Panc1 (cell line): ENCODE measurements around the gene SKIC8.
A peak's percentile ranks its signal among the peaks of the same experiment; 100 is the strongest.

ENCODE experiments used
- CTCF ChIP-seq: fragments of 450-650 bp; IDR thresholded peaks from 2 replicates; pipeline ENCODE4 v1.5.1; 2017; ENCODE audit warnings: mild to moderate bottlenecking
- POLR2AphosphoS5 ChIP-seq: IDR thresholded peaks from 2 replicates; pipeline ENCODE4 v1.6.1; 2012; ENCODE audit warnings: mild to moderate bottlenecking, low read depth, low read length, moderate library complexity
- SIN3A ChIP-seq: IDR thresholded peaks from 2 replicates; pipeline ENCODE4 v1.6.1; 2012; ENCODE audit warnings: low read depth, mild to moderate bottlenecking, low read length, moderate library complexity, borderline replicate concordance; ENCODE audit not compliant: insufficient read depth

GRCh38 chr15:78264304-78265136 lies 34.9 kb downstream of the SKIC8 start, which contains the start of gene DNAJA4:
- TF ChIP-seq CTCF (peak; percentile 56), POLR2AphosphoS5 (0 out of 2 replicates have a peak, but pooled peaks have one; percentile 41), SIN3A (no peak)
